Right renal pelvis (tissue), 4 donors: ENCODE results near the gene PITPNM2. TPM values are rescaled to one million over a fixed set of nuclear protein-coding genes. Genes with fewer than 3 reads are reported as not detected.

Source experiments
- DNase-seq, 4 donors: peaks; one replicate each; pipeline ENCODE4 v3.0.0-alpha.2; 2013; ENCODE audit warnings: low read depth in 4 of 4, low spot score in 3 of 4, missing footprints in 1 of 4
- polyA plus RNA-seq, 4 donors: library from polyadenylated mRNA; unstranded; fragments of 120-200 nt; gene quantifications; one replicate each; pipeline ENCODE4 v1.2.1, GENCODE V29; 2013; ENCODE audit not compliant: insufficient read length in 4 of 4

The PITPNM2 gene
- polyA plus RNA-seq, result 1 to 10 TPM; 6.3 to 8.5 (median 7.1) TPM

GRCh38 chr12:123150744-123151456, at the start of gene PITPNM2:
PITPNM2 (minus strand) TSS chr12:123151090; CDS start chr12:123034590, 116,500 bp downstream.
- no peak for DNase-seq

- DNase-seq, result no peak
Observed at GRCh38 chr12:123200414-123200813, 49.5 kb upstream of the PITPNM2 start.

- DNase-seq, result no peak
Observed at GRCh38 chr12:123199936-123200335, 49.0 kb upstream of the PITPNM2 start.

GRCh38 chr12:123187637-123188036, 36.7 kb upstream of the PITPNM2 start:
- no peak for DNase-seq

DNA sequence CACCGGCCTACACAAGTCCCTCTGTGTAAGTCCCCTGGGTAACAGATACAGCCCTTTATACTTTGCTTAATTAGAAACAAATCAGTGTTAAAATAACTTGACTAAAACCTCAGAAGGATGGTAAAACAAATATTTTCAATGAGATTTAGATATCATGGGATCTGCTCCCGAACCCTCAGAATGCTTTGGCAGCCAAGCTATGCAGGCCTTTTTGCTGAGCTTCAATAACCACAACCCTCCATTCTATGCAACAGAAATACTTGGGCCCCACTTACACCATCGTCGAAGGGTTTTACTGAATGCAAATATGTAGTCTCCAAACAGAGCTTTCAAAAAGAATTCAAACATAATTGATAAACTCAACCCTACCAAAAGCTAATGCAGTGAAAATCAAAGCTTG, 29.3 kb upstream of the PITPNM2 start:
- DNase-seq, result no peak

GRCh38 chr12:123171967-123172366, 21.1 kb upstream of the PITPNM2 start:
- DNase-seq, result no peak

DNA sequence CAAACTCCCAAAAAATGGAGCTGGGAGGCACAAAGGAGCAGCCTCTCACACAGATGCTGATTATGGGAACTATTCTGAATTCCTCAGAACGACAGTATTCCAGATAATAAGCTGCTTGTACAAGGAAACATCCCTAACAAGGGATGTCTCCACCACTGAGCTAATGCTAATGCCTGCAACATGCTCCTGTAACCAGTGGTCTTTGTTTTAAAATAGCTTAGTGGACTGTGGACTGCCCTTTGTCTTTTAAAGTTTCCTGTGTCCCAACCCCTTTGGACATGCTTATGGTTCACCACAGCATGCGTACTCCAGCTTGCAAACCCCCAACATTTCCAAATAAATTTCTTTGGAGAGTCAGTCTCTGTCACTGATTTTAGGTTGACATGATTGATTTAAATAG, 16.4 kb upstream of the PITPNM2 start:
- no peak for DNase-seq

- DNase-seq, result no peak
Observed at GRCh38 chr12:123165537-123165936, 14.6 kb upstream of the PITPNM2 start.

- no peak for DNase-seq
Observed at GRCh38 chr12:123164710-123165261, 13.9 kb upstream of the PITPNM2 start.

GRCh38 chr12:123164222-123164621, 13.3 kb upstream of the PITPNM2 start:
- DNase-seq, result no peak

- no peak for DNase-seq
Observed at GRCh38 chr12:123163227-123163626, 12.3 kb upstream of the PITPNM2 start.

DNA sequence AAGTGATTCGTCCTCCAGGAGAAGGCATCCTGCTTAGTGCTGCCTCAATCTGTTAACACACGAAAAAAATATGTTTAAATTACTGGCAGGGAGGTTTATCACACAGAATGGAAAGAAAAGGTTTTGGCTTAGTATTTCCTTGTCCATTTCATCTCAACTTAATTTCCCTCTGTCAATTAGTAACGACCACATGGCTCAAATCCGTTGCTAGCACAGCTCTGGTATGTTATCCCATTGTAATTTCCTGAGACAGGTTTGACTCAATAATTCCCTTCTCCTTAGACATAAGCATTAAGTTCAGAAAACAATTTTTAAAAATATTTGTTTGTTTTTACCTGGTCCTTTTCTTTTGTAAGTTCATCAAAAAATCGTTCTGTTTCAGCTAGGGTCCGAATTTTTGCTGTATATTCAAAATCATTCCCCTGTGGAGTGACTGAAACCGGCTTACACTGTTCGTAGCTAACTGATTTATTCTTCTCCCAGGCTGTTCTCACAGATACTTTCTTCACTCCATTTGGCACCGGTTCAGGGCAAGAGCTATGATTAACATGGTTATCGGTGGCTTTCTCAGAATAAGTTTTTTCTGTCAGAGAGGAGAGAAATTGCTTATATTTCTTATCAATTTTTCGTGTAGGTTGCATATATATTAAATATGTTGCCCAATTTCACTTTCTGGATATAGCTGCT, 10.1 kb upstream of the PITPNM2 start:
- DNase-seq, result no peak

GRCh38 chr12:123153906-123154305, 3.0 kb upstream of the PITPNM2 start:
- DNase-seq, result no peak

- no peak for DNase-seq
Observed at GRCh38 chr12:123152833-123153232, 1.9 kb upstream of the PITPNM2 start.

- DNase-seq, result no peak
Observed at GRCh38 chr12:123151457-123152454, 866 bp upstream of the PITPNM2 start.

- no peak for DNase-seq
Observed at GRCh38 chr12:123150275-123150743, 581 bp downstream of the PITPNM2 start.

- DNase-seq, result no peak
Observed at GRCh38 chr12:123149501-123150274, 1.2 kb downstream of the PITPNM2 start.

DNA sequence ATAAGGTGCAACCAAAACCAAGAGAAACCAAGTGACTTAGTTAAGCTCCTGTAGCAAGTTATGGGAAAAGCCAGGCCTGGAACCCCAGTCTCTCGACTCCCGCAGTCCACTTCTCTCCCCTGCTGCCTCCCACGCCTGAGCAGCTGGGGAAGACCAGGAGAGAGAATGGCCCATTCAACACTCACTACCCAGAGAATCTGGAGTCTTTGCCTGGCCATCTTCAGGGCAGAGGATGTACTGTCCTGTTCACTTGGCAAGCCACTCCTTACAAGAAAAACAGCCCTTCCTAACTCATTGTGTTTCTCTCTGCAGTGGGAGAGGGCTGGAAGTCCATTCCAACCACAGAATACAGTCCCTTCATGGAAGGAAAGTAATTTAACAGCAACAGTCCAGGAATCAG, 1.8 kb downstream of the PITPNM2 start:
- DNase-seq, result no peak

- DNase-seq, result no peak
Observed at GRCh38 chr12:123148655-123149054, 2.2 kb downstream of the PITPNM2 start.

DNA sequence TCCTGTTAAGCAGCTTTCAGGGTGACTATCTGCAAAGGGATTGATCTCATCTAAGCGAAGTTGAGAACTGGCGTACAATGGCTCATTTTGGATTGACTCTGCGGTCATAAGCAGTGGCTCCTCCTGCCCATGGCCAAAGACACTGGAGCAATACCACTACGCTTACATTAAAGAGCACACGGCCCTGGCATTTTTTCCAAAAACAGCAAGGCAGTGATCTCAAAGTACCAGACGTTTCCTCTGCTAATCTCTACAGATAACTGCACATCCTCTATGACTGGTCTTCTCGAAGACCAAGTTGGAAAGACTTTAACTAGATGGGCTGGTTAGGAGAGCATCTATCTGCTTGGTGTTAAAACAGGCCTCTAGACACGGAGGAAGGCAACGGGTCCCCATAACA, 2.7 kb downstream of the PITPNM2 start:
- DNase-seq, result no peak
